ENCODE measurements around the gene CENPF.

- TF ChIP-seq EP300 (IDR thresholded peaks at IDR 0.05; ENCODE audit: borderline replicate concordance) = no peak
- TF ChIP-seq NFIC (IDR thresholded peaks at IDR 0.05) = no peak
- TF ChIP-seq RAD21 (IDR thresholded peaks at IDR 0.05; ENCODE audit: low read depth) = no peak
- no peak for TF ChIP-seq TAF1 (IDR thresholded peaks at IDR 0.05; ENCODE audit: low read depth)
- TF ChIP-seq FOXM1 (IDR thresholded peaks at IDR 0.05; ENCODE audit: borderline replicate concordance, low read depth) = no peak
- no peak for TF ChIP-seq CREB1 (IDR thresholded peaks at IDR 0.05; ENCODE audit: low read depth)
Observed at GRCh38 chr1:214657299-214657698, 54.3 kb downstream of the CENPF start.

Measured in Ishikawa (cell line).